Measurements from ENCODE around the gene SRY.

DNA sequence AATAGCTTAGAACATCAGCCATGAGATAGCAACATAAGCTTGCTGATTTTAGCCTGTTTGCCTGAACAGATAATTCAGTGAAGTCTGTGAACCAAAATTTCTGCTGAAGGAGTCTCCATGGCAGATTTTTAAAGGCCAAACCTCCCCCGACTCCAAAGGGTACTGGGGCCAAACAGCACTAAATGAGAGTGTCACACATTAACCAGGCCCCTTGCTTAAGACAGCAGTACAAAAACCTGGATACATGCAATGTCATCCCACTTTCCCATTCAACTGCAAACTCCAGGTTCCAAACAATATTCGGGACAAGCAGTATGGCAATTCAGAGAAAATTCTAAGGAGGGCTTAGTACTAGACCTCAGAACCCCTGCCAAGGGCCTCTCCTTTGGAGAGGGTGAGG is 49.6 kb upstream of the SRY start:
- no peak for TF ChIP-seq POLR2AphosphoS5 (IDR thresholded peaks at IDR 0.05; ENCODE audit: low read depth, low read length)
- no peak for TF ChIP-seq CTCF (IDR thresholded peaks at IDR 0.05)
- no peak for TF ChIP-seq USF2 (IDR thresholded peaks at IDR 0.05; ENCODE audit: borderline replicate concordance, low read depth, low read length)
- no peak for TF ChIP-seq SMC3 (IDR thresholded peaks at IDR 0.05; ENCODE audit: low read depth, low read length)
- TF ChIP-seq, protein P1, sequence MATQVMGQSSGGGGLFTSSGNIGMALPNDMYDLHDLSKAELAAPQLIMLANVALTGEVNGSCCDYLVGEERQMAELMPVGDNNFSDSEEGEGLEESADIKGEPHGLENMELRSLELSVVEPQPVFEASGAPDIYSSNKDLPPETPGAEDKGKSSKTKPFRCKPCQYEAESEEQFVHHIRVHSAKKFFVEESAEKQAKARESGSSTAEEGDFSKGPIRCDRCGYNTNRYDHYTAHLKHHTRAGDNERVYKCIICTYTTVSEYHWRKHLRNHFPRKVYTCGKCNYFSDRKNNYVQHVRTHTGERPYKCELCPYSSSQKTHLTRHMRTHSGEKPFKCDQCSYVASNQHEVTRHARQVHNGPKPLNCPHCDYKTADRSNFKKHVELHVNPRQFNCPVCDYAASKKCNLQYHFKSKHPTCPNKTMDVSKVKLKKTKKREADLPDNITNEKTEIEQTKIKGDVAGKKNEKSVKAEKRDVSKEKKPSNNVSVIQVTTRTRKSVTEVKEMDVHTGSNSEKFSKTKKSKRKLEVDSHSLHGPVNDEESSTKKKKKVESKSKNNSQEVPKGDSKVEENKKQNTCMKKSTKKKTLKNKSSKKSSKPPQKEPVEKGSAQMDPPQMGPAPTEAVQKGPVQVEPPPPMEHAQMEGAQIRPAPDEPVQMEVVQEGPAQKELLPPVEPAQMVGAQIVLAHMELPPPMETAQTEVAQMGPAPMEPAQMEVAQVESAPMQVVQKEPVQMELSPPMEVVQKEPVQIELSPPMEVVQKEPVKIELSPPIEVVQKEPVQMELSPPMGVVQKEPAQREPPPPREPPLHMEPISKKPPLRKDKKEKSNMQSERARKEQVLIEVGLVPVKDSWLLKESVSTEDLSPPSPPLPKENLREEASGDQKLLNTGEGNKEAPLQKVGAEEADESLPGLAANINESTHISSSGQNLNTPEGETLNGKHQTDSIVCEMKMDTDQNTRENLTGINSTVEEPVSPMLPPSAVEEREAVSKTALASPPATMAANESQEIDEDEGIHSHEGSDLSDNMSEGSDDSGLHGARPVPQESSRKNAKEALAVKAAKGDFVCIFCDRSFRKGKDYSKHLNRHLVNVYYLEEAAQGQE (IDR thresholded peaks at IDR 0.05; ENCODE audit: low read depth, low read length) = no peak
- no peak for TF ChIP-seq GABPA (IDR thresholded peaks at IDR 0.05; ENCODE audit: low read depth)
